ENCODE data around the gene ACACB.

ACACB gene

DNA sequence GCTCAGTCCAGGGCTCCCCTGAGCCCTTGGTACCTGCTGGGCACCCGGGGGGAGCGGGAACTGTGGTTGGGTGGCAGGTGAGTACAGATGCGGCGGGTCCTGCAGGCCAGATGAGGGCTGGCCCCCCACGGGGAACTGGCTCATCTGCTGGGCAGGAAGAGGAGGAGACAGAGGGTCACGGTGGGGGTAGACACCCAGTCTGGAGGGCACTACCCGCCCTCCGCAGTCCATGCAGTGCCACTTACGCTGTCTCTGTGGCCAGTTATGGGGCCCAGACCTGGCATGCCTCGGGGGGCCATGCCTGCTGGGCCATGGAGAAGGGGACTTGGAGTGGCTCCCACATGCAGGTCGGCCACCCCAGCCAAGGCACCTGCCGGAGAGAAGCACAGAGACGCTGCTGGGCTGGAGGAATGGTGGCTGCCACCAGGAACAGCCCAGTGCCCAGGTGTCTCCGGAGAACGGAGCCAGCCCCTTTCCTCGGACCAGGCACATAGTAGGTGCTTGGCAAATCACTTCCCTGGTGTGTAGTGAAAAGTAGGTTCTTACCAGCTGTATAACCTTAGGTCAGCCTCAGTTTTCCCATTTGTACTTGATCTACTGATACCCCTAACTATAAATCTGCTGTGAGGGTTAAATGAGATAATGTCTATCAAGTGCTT lies 171.6 kb downstream of the ACACB start:
- H3K9ac ChIP-seq (ENCODE audit: low read depth, low read length), result no peak overlapping the region
- H3K4me1 ChIP-seq (ENCODE audit: control insufficient read depth, insufficient read depth, low read length), result peaks cover 5% of the 10 kb centered on the region

DNA sequence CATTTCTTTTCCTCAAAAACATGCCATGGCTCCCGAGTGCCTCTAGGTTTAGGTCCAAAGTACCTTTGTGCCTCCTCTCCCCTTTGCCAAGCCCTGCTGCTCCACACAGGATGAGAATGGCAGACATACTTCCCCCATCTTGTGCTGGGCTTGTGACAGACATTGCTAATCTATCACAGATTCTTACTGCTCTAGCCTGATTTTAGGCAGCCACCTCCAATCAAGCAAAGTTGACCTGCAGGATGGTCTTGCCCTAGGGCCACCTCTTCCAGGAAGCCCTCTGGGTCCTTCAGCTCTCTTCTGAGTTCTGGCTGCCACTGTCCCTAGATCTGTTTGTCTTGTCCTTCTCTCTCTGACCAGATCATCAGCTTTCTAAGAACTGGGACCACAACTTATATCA lies 172.2 kb downstream of the ACACB start:
- Histone ChIP-seq H3K9ac (ENCODE audit: low read depth, low read length) (no peak overlapping the region), H3K36me3 (ENCODE audit: insufficient read depth, low read length) (no peaks in the 10 kb centered on the region), H3K9me3 (replicated peaks; ENCODE audit: low read length) (no peaks in the 10 kb centered on the region), H3K27me3 (ENCODE audit: control insufficient read depth, insufficient read depth, low read length) (peaks cover 5% of the 10 kb centered on the region), H3K4me2 (ENCODE audit: low read length) (no peak overlapping the region), H3K4me3 (ENCODE audit: low read length) (no peak overlapping the region), H3K4me1 (ENCODE audit: control insufficient read depth, insufficient read depth, low read length) (peaks cover 5% of the 10 kb centered on the region)

More for the DNA sequence above, 171.6 kb downstream of the ACACB start:
- H3K4me2 ChIP-seq (ENCODE audit: low read length), result no peak overlapping the region
- no peaks in the 10 kb centered on the region for H3K9me3 ChIP-seq (replicated peaks; ENCODE audit: low read length)
- H3K27me3 ChIP-seq (ENCODE audit: control insufficient read depth, insufficient read depth, low read length), result no peaks in the 10 kb centered on the region
- no peak overlapping the region for H3K4me3 ChIP-seq (ENCODE audit: low read length)
- H3K36me3 ChIP-seq (ENCODE audit: insufficient read depth, low read length), result no peaks in the 10 kb centered on the region

DNA sequence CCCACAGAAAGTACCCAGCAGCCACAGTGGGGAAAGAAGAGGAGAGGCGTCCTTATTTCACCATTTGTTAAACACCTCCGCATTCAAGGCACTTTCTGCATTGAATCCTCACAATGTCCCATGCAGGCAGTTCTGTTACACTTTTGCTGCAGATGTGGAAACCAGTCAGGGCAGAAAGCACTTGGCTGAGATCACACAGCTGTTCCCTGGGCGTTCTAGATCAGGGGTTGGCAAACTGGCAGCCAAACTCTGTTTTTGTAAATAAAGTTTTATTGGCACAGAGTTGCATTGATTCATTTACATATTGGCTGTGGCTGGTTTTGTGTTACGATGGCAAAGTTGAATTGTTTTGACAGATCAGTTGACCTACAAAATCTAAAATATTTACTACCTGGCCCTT lies 172.6 kb downstream of the ACACB start:
- Histone ChIP-seq H3K36me3 (ENCODE audit: insufficient read depth, low read length) (no peaks in the 10 kb centered on the region), H3K4me1 (ENCODE audit: control insufficient read depth, insufficient read depth, low read length) (peaks cover 5% of the 10 kb centered on the region), H3K4me3 (ENCODE audit: low read length) (no peak overlapping the region), H3K4me2 (ENCODE audit: low read length) (no peak overlapping the region), H3K9ac (ENCODE audit: low read depth, low read length) (no peak overlapping the region), H3K9me3 (replicated peaks; ENCODE audit: low read length) (no peaks in the 10 kb centered on the region), H3K27me3 (ENCODE audit: control insufficient read depth, insufficient read depth, low read length) (peaks cover 5% of the 10 kb centered on the region)

DNA sequence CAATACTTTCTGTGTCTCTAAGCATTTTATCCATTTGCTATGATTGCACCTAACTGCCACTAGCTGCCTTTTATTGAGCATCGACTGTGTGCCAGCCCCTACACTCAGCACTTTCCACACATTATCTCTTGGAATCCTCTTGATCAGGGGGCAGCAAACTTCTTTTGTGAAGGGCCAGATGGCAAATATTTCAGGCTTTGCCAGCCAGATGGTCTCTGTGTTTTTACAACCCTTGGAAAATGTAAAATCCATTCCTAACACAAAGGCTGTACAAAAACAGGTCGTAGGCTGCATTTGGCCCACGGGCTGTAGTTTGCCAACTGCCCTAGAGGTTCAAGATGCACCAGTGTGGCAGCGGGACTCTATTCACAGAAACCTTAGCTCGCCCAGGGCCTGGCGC lies 173.2 kb downstream of the ACACB start:
- H3K27me3 ChIP-seq (ENCODE audit: control insufficient read depth, insufficient read depth, low read length), result peaks cover 5% of the 10 kb centered on the region
- no peak overlapping the region for H3K4me2 ChIP-seq (ENCODE audit: low read length)
- H3K4me3 ChIP-seq (ENCODE audit: low read length), result no peak overlapping the region
- no peaks in the 10 kb centered on the region for H3K36me3 ChIP-seq (ENCODE audit: insufficient read depth, low read length)
- peaks cover 5% of the 10 kb centered on the region for H3K4me1 ChIP-seq (ENCODE audit: control insufficient read depth, insufficient read depth, low read length)
- no peak overlapping the region for H3K9ac ChIP-seq (ENCODE audit: low read depth, low read length)
- H3K9me3 ChIP-seq (replicated peaks; ENCODE audit: low read length), result no peaks in the 10 kb centered on the region

- H3K9ac ChIP-seq (ENCODE audit: low read depth, low read length), result no peak overlapping the region
Measured at GRCh38 chr12:109290061-109290460, 173.7 kb downstream of the ACACB start.

DNA sequence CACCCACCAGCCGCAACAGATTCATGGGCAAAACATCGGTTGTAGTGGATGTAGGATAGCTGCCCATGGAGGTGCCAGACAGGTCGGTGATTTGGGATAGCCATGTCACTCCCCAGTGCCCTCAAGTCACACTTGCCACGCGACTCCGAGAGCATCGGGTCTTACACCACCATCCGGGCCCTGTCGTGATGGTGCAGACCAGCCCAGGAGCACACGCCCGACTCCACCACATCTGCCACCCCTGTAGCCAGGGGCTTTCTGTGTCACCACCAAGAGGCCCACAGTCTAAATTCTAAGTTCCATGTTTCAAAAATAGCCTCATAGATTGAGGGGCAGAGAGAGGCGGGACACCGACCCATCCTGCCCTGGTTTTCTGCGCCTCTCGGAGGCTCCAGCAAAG lies 174.7 kb downstream of the ACACB start:
- H3K9ac ChIP-seq (ENCODE audit: low read depth, low read length), result peak overlapping the region; percentile 42
- no peaks in the 10 kb centered on the region for H3K9me3 ChIP-seq (replicated peaks; ENCODE audit: low read length)
- peak overlapping the region; percentile 75 for H3K4me2 ChIP-seq (ENCODE audit: low read length)
- peak overlapping the region; percentile 53 for H3K4me3 ChIP-seq (ENCODE audit: low read length)
- H3K36me3 ChIP-seq (ENCODE audit: insufficient read depth, low read length), result no peaks in the 10 kb centered on the region
- H3K27me3 ChIP-seq (ENCODE audit: control insufficient read depth, insufficient read depth, low read length), result peaks cover 9% of the 10 kb centered on the region
- peaks cover 5% of the 10 kb centered on the region for H3K4me1 ChIP-seq (ENCODE audit: control insufficient read depth, insufficient read depth, low read length)

More at GRCh38 chr12:109290061-109290460, 173.7 kb downstream of the ACACB start:
- H3K4me3 ChIP-seq (ENCODE audit: low read length), result no peak overlapping the region
- H3K27me3 ChIP-seq (ENCODE audit: control insufficient read depth, insufficient read depth, low read length), result peaks cover 6% of the 10 kb centered on the region
- peaks cover 5% of the 10 kb centered on the region for H3K4me1 ChIP-seq (ENCODE audit: control insufficient read depth, insufficient read depth, low read length)
- H3K9me3 ChIP-seq (replicated peaks; ENCODE audit: low read length), result no peaks in the 10 kb centered on the region
- no peak overlapping the region for H3K4me2 ChIP-seq (ENCODE audit: low read length)
- no peaks in the 10 kb centered on the region for H3K36me3 ChIP-seq (ENCODE audit: insufficient read depth, low read length)

- Histone ChIP-seq H3K36me3 (ENCODE audit: insufficient read depth, low read length) (no peaks in the 10 kb centered on the region), H3K4me3 (ENCODE audit: low read length) (peak overlapping the region; percentile 53), H3K27me3 (ENCODE audit: control insufficient read depth, insufficient read depth, low read length) (peaks cover 12% of the 10 kb centered on the region), H3K9ac (ENCODE audit: low read depth, low read length) (peak overlapping the region; percentile 42), H3K4me1 (ENCODE audit: control insufficient read depth, insufficient read depth, low read length) (peaks cover 5% of the 10 kb centered on the region), H3K9me3 (replicated peaks; ENCODE audit: low read length) (no peaks in the 10 kb centered on the region), H3K4me2 (ENCODE audit: low read length) (peak overlapping the region; percentile 75)
Measured at GRCh38 chr12:109291521-109292341, 175.3 kb downstream of the ACACB start.

DNA sequence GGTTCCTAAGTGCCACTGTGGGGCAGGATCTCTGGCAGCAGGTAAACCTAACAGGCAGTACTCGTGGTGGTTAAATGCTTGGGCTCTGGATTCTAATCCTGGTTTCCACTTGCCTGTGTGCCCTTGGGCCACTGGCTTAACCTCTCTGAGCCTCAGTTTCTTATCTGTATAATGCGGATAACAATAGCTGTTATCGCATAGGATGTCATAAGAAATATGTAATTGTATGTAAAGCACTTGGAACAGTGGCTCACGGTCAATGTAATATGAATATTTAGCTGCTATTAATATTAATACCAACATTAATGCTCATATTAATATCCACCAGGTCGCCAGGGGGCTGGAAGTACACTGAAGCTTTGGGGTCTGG lies 175.9 kb downstream of the ACACB start:
- no peaks in the 10 kb centered on the region for H3K36me3 ChIP-seq (ENCODE audit: insufficient read depth, low read length)
- H3K4me1 ChIP-seq (ENCODE audit: control insufficient read depth, insufficient read depth, low read length), result peaks cover 5% of the 10 kb centered on the region
- H3K9ac ChIP-seq (ENCODE audit: low read depth, low read length), result no peak overlapping the region
- H3K4me3 ChIP-seq (ENCODE audit: low read length), result no peak overlapping the region
- H3K9me3 ChIP-seq (replicated peaks; ENCODE audit: low read length), result no peaks in the 10 kb centered on the region
- H3K4me2 ChIP-seq (ENCODE audit: low read length), result no peak overlapping the region
- peaks cover 12% of the 10 kb centered on the region for H3K27me3 ChIP-seq (ENCODE audit: control insufficient read depth, insufficient read depth, low read length)

DNA sequence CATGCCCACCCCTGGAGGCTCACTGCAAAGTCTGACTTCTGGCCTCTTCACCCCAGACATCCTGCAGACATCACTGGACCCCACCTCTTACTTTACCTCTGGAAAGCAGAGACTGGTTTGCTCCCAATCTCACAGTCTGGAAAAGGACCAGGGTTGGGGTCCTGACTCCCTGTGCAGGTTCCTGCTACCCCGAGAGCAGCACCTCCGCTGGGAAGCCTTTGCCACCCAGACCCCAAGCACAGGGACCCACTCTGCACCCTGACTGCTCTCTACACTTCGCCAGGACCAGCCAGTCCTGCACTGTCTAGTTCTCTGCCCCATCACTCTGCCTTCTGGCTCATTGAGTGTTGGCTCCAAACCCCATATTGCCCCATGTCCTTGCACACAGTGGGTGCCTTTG lies 176.7 kb downstream of the ACACB start:
- H3K9me3 ChIP-seq (replicated peaks; ENCODE audit: low read length), result no peaks in the 10 kb centered on the region
- no peak overlapping the region for H3K9ac ChIP-seq (ENCODE audit: low read depth, low read length)
- no peaks in the 10 kb centered on the region for H3K36me3 ChIP-seq (ENCODE audit: insufficient read depth, low read length)
- no peak overlapping the region for H3K4me3 ChIP-seq (ENCODE audit: low read length)
- H3K27me3 ChIP-seq (ENCODE audit: control insufficient read depth, insufficient read depth, low read length), result peaks cover 12% of the 10 kb centered on the region
- peaks cover 5% of the 10 kb centered on the region for H3K4me1 ChIP-seq (ENCODE audit: control insufficient read depth, insufficient read depth, low read length)
- no peak overlapping the region for H3K4me2 ChIP-seq (ENCODE audit: low read length)

- Histone ChIP-seq H3K9me3 (replicated peaks; ENCODE audit: low read length) (no peaks in the 10 kb centered on the region), H3K27me3 (ENCODE audit: control insufficient read depth, insufficient read depth, low read length) (peaks cover 15% of the 10 kb centered on the region), H3K4me2 (ENCODE audit: low read length) (no peak overlapping the region), H3K4me3 (ENCODE audit: low read length) (no peak overlapping the region), H3K36me3 (ENCODE audit: insufficient read depth, low read length) (no peaks in the 10 kb centered on the region), H3K4me1 (ENCODE audit: control insufficient read depth, insufficient read depth, low read length) (peaks cover 5% of the 10 kb centered on the region), H3K9ac (ENCODE audit: low read depth, low read length) (no peak overlapping the region)
Measured at GRCh38 chr12:109294286-109294796, 178.0 kb downstream of the ACACB start.

DNA sequence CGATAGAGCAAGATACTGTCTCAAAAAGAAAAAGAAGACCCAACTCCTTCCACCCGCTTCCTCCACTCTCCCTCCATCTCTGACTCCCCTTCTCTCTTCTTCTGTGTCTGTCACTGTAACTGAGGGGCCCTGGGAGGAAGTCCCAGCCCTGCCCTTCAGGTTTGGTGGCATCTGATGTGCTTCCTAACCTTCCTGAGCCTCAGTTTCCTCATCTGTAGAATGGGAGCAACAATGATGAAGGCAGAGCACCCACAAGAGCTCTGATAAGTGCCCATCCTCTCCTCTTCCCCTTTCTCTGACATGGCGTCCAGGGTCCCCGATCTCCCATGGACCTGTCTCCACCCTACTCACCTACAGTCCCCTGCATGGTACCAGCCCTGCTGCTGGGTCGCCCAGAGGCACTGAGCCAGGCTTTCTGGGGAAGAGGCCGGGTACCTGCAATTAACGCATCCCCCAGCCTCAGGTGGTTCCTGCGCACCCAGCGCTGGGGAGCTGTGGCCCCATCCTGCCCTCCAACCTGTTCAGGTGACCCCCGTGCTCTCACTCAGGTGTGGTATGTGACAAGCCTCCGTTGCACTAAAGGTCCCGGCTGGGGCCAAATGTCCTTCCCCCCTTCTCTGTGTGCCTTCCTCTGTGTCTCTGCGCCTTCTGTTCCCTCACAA lies 179.5 kb downstream of the ACACB start:
- Histone ChIP-seq H3K4me2 (ENCODE audit: low read length) (no peak overlapping the region), H3K27me3 (ENCODE audit: control insufficient read depth, insufficient read depth, low read length) (peaks cover 15% of the 10 kb centered on the region), H3K9me3 (replicated peaks; ENCODE audit: low read length) (no peaks in the 10 kb centered on the region), H3K36me3 (ENCODE audit: insufficient read depth, low read length) (no peaks in the 10 kb centered on the region), H3K4me3 (ENCODE audit: low read length) (no peak overlapping the region), H3K9ac (ENCODE audit: low read depth, low read length) (no peak overlapping the region), H3K4me1 (ENCODE audit: control insufficient read depth, insufficient read depth, low read length) (peaks cover 5% of the 10 kb centered on the region)
